GM18870 (cell line): ENCODE results near the gene LEFTY1.

ENCODE experiments used
- ATAC-seq: cut with Tn5 transposase; IDR thresholded peaks from one replicate; pipeline ENCODE4 v1.9.1; 2021; ENCODE audit warnings: moderate library complexity; ENCODE audit not compliant: unreplicated experiment

Gene LEFTY1

GRCh38 chr1:225874431-225874830, 14.5 kb downstream of the LEFTY1 start:
- no peak for ATAC-seq

- ATAC-seq, result no peak
These were observed 15.6 kb downstream of the LEFTY1 start for GRCh38 chr1:225873281-225873850.

GRCh38 chr1:225872075-225872430, 16.9 kb downstream of the LEFTY1 start:
- ATAC-seq, result no peak

GRCh38 chr1:225871359-225872074, 17.4 kb downstream of the LEFTY1 start:
- no peak for ATAC-seq

- no peak for ATAC-seq
These were observed 18.0 kb downstream of the LEFTY1 start for GRCh38 chr1:225870911-225871310.

GRCh38 chr1:225868631-225869330, 20.2 kb downstream of the LEFTY1 start:
- ATAC-seq, result no peak

- ATAC-seq, result no peak
These were observed 22.0 kb downstream of the LEFTY1 start for GRCh38 chr1:225866981-225867380.

GRCh38 chr1:225866061-225866837, 22.7 kb downstream of the LEFTY1 start:
- ATAC-seq, result no peak

- ATAC-seq, result no peak
These were observed 23.4 kb downstream of the LEFTY1 start for GRCh38 chr1:225865514-225865913.

GRCh38 chr1:225863167-225863566, 25.8 kb downstream of the LEFTY1 start:
- no peak for ATAC-seq

- no peak for ATAC-seq
These were observed 26.4 kb downstream of the LEFTY1 start for GRCh38 chr1:225862581-225862950.

- ATAC-seq, result no peak
These were observed 26.9 kb downstream of the LEFTY1 start for GRCh38 chr1:225861834-225862580.

GRCh38 chr1:225860876-225861441, 28.0 kb downstream of the LEFTY1 start:
- ATAC-seq, result no peak

GRCh38 chr1:225860107-225860506, 28.8 kb downstream of the LEFTY1 start:
- ATAC-seq, result no peak

GRCh38 chr1:225859151-225859550, 29.8 kb downstream of the LEFTY1 start:
- ATAC-seq, result no peak

- ATAC-seq, result no peak
These were observed 31.7 kb downstream of the LEFTY1 start for GRCh38 chr1:225857256-225857655.

GRCh38 chr1:225855503-225856300, 33.2 kb downstream of the LEFTY1 start:
- ATAC-seq, result no peak

- ATAC-seq, result no peak
These were observed 35.5 kb downstream of the LEFTY1 start for GRCh38 chr1:225853441-225853840.

- ATAC-seq, result no peak
These were observed 36.4 kb downstream of the LEFTY1 start for GRCh38 chr1:225852413-225853124.
